ENCODE results near the gene ITSN1. TPM values are rescaled to one million over a fixed set of nuclear protein-coding genes. Genes with fewer than 3 reads are reported as not detected.
A peak's percentile ranks its signal among the peaks of the same experiment; 100 is the strongest.
"Not testable (repeated sequence)": the region's sequence is repeated elsewhere in the genome, so short reads cannot be mapped to it uniquely, and the experiment has no call there.

ITSN1 gene
- total RNA-seq, 4 donors from 2014 or later: 29.6 to 42.2 (median 41.1) TPM

- H3K4me3 ChIP-seq (replicated peaks in 1 of 3): no peak overlapping the region
- no peak overlapping the region for H3K27ac ChIP-seq
- intact Hi-C loops (cut with DNase I): no loop called here
- TF ChIP-seq CTCF (IDR thresholded peaks at IDR 0.05) (no peak), POLR2A (IDR thresholded peaks at IDR 0.05) (no peak)
- 94 to 97% methylated on average over 9 of the region's 9 CpGs for WGBS, 2 donors
- no peak for DNase-seq
- peaks cover 5 to 12% of the 10 kb centered on the region in 2 donors for H3K4me1 ChIP-seq
- no peaks in the 10 kb centered on the region for H3K27me3 ChIP-seq
- H3K36me3 ChIP-seq: no peaks in the 10 kb centered on the region
- no peaks in the 10 kb centered on the region for H3K9me3 ChIP-seq
Observed at GRCh38 chr21:33865176-33865575, 222.9 kb downstream of the ITSN1 start.

GRCh38 chr21:33865996-33866575 is 223.8 kb downstream of the ITSN1 start:
- H3K4me1 ChIP-seq: peaks cover 5 to 12% of the 10 kb centered on the region in 2 donors
- no peak for TF ChIP-seq POLR2A (IDR thresholded peaks at IDR 0.05)
- no peak for TF ChIP-seq CTCF (IDR thresholded peaks at IDR 0.05)
- H3K27me3 ChIP-seq: no peaks in the 10 kb centered on the region
- peak; percentile 68 to 69 for DNase-seq
- no peaks in the 10 kb centered on the region for H3K36me3 ChIP-seq
- no peak overlapping the region for H3K4me3 ChIP-seq (replicated peaks in 1 of 3)
- no peaks in the 10 kb centered on the region for H3K9me3 ChIP-seq
- no peak overlapping the region for H3K27ac ChIP-seq
- WGBS, 2 donors: 40 to 60% methylated on average over 7 to 8 of the region's 8 CpGs
- intact Hi-C loops (cut with DNase I): no loop called here

DNA sequence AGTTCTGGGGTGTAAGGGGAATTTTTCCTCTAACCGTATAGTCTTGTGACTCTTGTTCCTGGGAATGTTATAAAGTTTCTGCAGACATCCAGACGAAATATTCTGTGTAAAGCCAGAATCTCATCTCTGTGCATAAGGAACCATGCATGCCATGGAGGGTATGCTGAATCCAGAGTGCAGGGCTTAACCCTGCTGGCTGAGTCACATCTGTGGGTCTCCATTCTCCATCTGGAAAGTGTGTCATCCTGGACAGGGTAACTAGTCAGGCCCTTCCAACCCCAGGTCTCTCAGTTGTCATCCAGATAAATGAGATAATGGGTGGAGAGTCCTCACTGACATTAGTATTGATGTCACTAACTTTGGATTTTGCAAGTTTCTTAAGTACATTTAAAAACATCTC is 224.5 kb downstream of the ITSN1 start:
- no peaks in the 10 kb centered on the region for H3K36me3 ChIP-seq
- no peak for TF ChIP-seq POLR2A (IDR thresholded peaks at IDR 0.05)
- no peak for TF ChIP-seq CTCF (IDR thresholded peaks at IDR 0.05)
- no peaks in the 10 kb centered on the region for H3K9me3 ChIP-seq
- DNase-seq: no peak
- no peak overlapping the region for H3K4me3 ChIP-seq (replicated peaks in 1 of 3)
- H3K27me3 ChIP-seq: no peaks in the 10 kb centered on the region
- no peak overlapping the region for H3K27ac ChIP-seq
- intact Hi-C loops (cut with DNase I): no loop called here
- WGBS, 2 donors: 76 to 100% methylated on average over 2 of the region's 2 CpGs
- peaks cover 5 to 12% of the 10 kb centered on the region in 2 donors for H3K4me1 ChIP-seq

GRCh38 chr21:33867868-33868267 is 225.6 kb downstream of the ITSN1 start:
- H3K27ac ChIP-seq; H3K4me3 ChIP-seq (replicated peaks in 1 of 3); H3K27me3 ChIP-seq; H3K9me3 ChIP-seq; DNase-seq; intact Hi-C loops (cut with DNase I); H3K36me3 ChIP-seq: not testable (repeated sequence)
- 94% methylated on average over 12 to 13 of the region's 13 CpGs for WGBS, 2 donors
- H3K4me1 ChIP-seq: peaks cover 5 to 12% of the 10 kb centered on the region in 2 donors

DNA sequence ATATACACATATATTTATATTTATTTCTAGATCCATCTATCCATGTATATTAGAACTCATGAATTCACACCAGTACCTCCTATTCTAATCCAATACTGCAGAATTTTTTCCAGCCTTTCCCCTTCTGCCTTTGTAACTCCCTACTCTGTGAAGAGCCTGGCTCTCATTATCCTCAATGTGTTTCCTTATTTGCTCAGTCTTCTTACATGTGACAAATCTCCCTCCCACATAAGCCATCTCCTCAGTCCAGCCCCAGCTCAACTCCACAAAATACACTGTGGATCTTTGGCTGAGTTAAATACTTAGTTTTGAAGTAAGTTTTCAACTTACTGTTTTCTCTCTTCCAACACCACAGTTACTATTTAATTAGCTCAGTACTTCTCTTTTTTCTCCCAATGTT is 227.6 kb downstream of the ITSN1 start:
- H3K4me3 ChIP-seq (replicated peaks in 1 of 3): no peak overlapping the region
- H3K4me1 ChIP-seq: peaks cover 5 to 12% of the 10 kb centered on the region in 2 donors
- H3K9me3 ChIP-seq: no peaks in the 10 kb centered on the region
- no peak for DNase-seq
- no peaks in the 10 kb centered on the region for H3K36me3 ChIP-seq
- no peaks in the 10 kb centered on the region for H3K27me3 ChIP-seq
- H3K27ac ChIP-seq: no peak overlapping the region
- intact Hi-C loops (cut with DNase I): no loop called here
- TF ChIP-seq CTCF (IDR thresholded peaks at IDR 0.05): no peak
- TF ChIP-seq POLR2A (IDR thresholded peaks at IDR 0.05): no peak

DNA sequence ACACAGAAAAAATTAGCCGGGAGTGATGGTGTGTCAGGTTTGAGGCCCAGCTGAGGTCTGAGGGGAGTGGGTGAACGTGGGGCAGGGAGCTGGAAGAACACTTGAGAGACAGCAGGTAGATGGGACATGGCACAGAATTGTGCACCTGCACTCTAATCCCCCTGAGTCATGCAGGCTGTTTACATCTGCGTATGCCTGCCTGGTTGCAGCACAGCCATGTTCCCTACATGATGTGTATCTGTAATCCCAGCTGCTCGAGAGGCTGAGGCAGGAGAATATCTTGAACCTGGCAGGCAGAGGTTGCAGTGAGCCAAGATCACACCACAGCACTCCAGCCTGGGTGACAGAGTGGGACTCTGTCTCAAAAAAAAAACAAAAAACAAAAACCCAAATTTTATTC is 228.5 kb downstream of the ITSN1 start:
- Histone ChIP-seq H3K36me3 (no peaks in the 10 kb centered on the region), H3K9me3 (no peaks in the 10 kb centered on the region), H3K27me3 (no peaks in the 10 kb centered on the region), H3K27ac (no peak overlapping the region), H3K4me1 (peaks cover 4 to 8% of the 10 kb centered on the region in 2 donors), H3K4me3 (replicated peaks in 1 of 3) (no peak overlapping the region)
- intact Hi-C loops (cut with DNase I): no loop called here
- 88 to 98% methylated on average over 4 of the region's 4 CpGs for WGBS, 2 donors
- no peak for DNase-seq
- no peak for TF ChIP-seq CTCF (IDR thresholded peaks at IDR 0.05)

Data from thyroid gland (tissue), 4 donors.